ENCODE results near the gene KCNG1. TPM values are rescaled to one million over a fixed set of nuclear protein-coding genes. Genes with fewer than 3 reads are reported as not detected.

The KCNG1 gene, protein sequence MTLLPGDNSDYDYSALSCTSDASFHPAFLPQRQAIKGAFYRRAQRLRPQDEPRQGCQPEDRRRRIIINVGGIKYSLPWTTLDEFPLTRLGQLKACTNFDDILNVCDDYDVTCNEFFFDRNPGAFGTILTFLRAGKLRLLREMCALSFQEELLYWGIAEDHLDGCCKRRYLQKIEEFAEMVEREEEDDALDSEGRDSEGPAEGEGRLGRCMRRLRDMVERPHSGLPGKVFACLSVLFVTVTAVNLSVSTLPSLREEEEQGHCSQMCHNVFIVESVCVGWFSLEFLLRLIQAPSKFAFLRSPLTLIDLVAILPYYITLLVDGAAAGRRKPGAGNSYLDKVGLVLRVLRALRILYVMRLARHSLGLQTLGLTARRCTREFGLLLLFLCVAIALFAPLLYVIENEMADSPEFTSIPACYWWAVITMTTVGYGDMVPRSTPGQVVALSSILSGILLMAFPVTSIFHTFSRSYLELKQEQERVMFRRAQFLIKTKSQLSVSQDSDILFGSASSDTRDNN
- total RNA-seq: 51.0 and 58.0 TPM in 2 replicates

DNA sequence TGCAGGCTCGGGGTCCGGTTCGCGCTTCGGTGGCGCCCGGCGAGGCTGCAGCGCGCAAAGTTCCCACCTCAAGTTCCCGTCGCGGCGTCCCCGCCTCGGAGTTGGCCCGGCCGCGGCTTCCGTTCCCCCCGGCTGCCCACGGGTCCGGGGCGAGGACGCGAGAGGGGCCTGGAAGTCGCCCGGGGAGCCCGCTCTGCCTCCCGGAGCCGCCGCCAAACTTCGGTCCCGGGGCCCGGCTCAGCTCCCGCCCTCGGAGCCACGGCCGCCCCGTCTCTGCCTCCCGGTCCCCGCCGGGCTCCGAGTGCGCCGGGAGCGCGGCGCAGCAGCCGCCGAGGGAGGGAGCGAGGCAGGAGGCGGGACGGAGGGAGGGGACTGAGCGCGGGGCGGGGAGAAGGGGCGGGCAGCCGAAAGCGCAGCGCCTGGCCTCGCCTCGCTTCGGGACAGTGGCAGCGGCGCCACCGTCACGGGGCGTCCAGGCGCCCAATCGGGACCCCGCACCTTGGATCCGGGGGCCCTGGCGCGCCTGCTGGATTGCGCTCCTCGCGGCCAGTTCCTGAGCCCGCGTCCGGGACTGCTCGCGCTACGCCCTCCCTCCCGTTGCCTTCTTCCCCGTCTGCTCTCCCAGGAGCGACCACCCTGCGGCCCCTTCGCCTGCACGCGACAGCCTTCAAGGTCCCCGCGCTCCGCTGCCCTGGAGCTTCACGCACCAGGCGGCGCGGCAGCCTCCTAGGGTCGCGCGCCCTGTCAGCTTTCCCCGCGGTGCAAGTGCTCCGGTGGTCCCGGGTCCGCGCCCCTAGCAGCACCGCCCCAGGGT, at the start of gene KCNG1:
Gene KCNG1, minus strand, starts transcription at position 305 of the 814 bp plus-strand sequence. CDS start 12,769 bp downstream, outside the sequence.

DNA sequence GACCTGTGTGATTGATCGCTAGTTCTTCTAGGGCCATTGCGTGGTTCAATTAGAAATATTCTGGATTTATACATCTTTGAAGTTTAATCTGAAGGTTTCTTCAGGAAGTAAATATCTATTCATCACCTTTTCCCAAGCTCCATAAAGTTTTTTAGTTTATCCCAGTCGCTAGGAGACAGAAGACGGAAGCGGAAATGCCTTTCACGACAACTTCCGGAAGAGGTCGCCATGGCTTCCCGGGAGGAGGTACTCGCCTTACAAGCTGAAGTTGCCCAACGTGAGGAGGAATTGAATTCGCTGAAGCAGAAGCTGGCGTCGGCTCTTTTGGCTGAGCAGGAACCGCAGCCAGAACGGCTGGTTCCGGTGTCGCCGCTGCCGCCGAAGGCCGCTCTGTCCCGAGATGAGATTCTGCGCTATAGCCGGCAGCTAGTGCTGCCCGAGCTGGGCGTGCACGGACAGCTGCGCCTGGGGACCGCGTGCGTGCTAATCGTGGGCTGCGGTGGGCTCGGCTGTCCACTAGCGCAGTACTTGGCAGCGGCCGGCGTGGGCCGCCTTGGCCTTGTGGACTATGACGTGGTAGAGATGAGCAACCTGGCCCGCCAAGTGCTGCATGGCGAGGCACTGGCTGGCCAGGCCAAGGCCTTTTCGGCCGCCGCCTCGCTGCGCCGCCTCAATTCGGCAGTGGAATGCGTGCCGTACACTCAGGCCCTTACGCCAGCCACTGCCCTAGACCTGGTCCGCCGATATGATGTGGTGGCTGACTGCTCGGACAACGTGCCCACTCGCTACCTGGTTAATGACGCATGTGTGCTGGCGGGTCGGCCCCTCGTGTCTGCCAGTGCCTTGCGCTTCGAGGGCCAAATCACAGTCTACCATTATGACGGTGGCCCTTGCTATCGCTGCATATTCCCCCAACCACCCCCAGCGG, 64.0 kb downstream of the KCNG1 start, which contains the start of gene MOCS3:
Gene MOCS3, plus strand, starts transcription at position 204 of the 928 bp plus-strand sequence. Its CDS starts 25 bp downstream, at position 229.

DNA sequence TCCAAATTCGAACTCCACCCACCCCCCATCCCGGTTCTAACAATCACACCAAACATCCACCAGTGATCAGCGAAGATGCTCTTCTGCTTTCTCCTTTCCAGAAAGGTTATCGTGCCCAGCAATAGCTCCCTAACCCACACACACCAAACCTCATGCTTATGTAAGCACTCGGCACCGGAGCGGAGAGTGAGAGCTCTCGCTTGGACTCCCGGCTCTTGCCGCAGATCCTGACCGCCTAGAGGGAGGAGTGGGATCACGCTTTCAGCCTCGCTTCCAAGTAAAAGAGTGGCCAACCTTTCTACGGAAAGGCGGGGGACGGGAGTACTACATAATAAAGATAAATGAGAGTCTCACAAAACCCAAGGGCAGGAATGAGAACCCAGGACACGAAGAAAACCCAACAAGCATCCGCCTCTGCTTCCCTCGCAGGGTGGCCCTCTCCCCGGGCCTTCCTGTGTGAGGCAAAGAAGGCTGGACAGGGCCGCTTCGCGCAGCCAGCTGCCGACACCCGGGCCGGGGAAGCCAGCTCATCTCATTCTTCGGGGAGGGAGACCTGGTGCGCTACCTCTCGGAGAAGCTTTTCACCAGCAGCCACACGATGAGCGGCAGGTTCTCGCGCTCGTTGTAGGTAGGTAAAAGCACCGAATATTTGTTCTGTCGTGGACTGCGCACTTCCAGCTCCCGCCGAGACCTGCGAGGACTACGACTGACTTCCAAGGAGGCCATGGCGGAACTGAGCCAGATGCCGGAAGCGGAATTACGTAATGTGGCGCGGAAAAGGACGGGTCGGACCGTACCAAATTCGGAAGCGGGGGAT, 64.9 kb downstream of the KCNG1 start, which contains the start of gene DPM1:
Gene DPM1, minus strand, starts transcription at position 735 of the 817 bp plus-strand sequence. Its CDS starts 9 bp downstream, at position 726.

Other genes starting within 250 kb of the KCNG1 start
- 23.7 and 27.9 TPM in 2 replicates for gene BCAS4, start 228.0 kb downstream of the KCNG1 start, total RNA-seq
- 14.1 and 16.0 TPM in 2 replicates for gene ADNP, start 91.7 kb downstream of the KCNG1 start, total RNA-seq
- 70.8 and 81.7 TPM in 2 replicates for gene DPM1, start 64.6 kb downstream of the KCNG1 start, total RNA-seq
- gene MOCS3, start 64.3 kb downstream of the KCNG1 start, total RNA-seq: 5.2 and 5.5 TPM in 2 replicates

All from bronchus fibroblast of lung (primary cell).